ENCODE results near the gene MRGPRF.

DNA sequence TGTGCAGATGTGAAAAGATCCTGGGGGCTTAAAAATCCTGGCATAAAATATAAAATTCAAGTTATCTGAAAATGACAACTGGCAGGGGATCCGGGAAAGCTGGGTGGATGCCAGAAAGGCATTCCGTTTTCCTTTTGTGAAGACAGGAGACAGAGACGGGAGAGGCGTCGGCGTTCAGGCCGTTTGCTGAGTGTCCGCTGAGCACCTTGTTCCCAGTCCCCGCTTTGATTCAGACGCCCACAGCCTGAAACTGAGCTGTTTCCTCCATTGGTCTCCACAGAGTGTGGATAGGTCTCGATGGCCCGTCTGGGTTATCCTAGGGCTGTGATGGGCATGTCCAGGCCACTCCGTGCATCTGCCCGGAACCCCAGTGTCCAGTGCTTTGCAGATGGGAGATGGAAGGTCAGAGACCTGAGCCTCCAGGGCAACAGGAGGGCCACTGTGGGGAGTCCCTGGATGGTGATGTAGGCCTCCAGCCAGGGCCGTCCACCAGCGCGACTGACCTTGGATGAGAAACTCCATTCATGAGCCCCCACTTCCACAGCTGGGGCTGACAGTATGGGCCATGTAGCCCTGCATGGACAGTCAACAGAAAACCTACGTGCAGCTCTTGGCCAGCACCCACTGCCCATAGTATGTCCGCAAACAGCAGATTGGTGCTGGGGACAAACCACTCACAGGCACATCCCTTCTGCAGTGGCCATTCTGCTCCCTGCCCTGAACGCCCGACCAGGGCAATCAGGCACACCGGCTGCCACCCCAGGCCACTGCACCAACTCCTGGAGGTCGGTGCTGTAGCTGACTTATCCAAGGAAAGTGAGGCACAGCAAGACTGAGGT is 11.6 kb downstream of the MRGPRF start:
- TF ChIP-seq, protein P1, sequence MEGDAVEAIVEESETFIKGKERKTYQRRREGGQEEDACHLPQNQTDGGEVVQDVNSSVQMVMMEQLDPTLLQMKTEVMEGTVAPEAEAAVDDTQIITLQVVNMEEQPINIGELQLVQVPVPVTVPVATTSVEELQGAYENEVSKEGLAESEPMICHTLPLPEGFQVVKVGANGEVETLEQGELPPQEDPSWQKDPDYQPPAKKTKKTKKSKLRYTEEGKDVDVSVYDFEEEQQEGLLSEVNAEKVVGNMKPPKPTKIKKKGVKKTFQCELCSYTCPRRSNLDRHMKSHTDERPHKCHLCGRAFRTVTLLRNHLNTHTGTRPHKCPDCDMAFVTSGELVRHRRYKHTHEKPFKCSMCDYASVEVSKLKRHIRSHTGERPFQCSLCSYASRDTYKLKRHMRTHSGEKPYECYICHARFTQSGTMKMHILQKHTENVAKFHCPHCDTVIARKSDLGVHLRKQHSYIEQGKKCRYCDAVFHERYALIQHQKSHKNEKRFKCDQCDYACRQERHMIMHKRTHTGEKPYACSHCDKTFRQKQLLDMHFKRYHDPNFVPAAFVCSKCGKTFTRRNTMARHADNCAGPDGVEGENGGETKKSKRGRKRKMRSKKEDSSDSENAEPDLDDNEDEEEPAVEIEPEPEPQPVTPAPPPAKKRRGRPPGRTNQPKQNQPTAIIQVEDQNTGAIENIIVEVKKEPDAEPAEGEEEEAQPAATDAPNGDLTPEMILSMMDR (IDR thresholded peaks at IDR 0.05; ENCODE audit: borderline replicate concordance, extremely low read depth, low read length, poor library complexity, severe bottlenecking) = no peak
- TF ChIP-seq EZH2 (IDR thresholded peaks at IDR 0.05; ENCODE audit: borderline replicate concordance, low read depth, low read length, severe bottlenecking) = no peak
